NCI-H1092 treated with DMSO at 0.1 percent for 48 hours (cell line): Measurements from ENCODE around the gene SPRYD4.

Source experiments
- DNase-seq: peaks from one replicate; lab custom pipeline; 2025; lab: John Stamatoyannopoulos, UW

SPRYD4 gene

GRCh38 chr12:56521590-56522371 is 53.4 kb downstream of the SPRYD4 start, which contains the start of gene RBMS2:
TSS of gene RBMS2 (plus strand) at chr12:56521820. CDS start at chr12:56522024, 204 bp downstream.
- DNase-seq = no peak

- no peak for DNase-seq
These were observed 54.2 kb downstream of the SPRYD4 start for GRCh38 chr12:56522411-56523193.

DNA sequence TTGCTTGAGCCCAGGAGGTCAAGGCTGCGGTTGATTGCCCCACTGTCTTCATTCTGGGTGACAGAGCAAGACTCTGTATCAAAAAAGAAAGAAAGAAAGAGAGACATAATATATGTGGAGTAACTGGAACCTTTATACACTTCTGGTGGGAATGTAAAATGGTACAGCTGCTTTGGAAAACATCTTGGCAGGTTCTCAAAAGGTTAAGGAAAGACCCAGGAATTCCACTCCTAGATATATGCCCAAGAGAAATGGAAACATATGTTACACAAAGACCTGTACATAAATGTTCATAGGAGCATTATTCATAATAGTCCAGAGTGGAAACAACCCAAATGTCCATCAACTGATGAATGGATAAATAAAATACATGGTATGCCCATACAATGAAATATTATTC is 60.5 kb downstream of the SPRYD4 start:
- no peak for DNase-seq
